Myocyte (in vitro differentiated cells): ENCODE data around the gene PDILT. TPM values are rescaled to one million over a fixed set of nuclear protein-coding genes. Genes with fewer than 3 reads are reported as not detected.

Experiments
- DNase-seq: peaks from one replicate; pipeline ENCODE4 v3.0.0-alpha.2; 2012; ENCODE audit warnings: low read depth
- total RNA-seq: library from RNA; depleted of rRNA; stranded (reverse); fragments of >200 nt; gene quantifications from 2 replicates; pipeline ENCODE4 v1.2.3, GENCODE V29; 2014

The PDILT gene
- total RNA-seq, 1 donor from 2014 or later: not detected

- peak; percentile 5 for DNase-seq
Observed at GRCh38 chr16:20364051-20364450, 40.5 kb downstream of the PDILT start.

- no peak for DNase-seq
Observed at GRCh38 chr16:20363191-20363590, 41.3 kb downstream of the PDILT start.

GRCh38 chr16:20359997-20360396, 44.5 kb downstream of the PDILT start:
- no peak for DNase-seq

GRCh38 chr16:20355114-20355782, 49.3 kb downstream of the PDILT start:
- no peak for DNase-seq

- no peak for DNase-seq
Observed at GRCh38 chr16:20353379-20353778, 51.2 kb downstream of the PDILT start.

- no peak for DNase-seq
Observed at GRCh38 chr16:20352615-20353014, 51.9 kb downstream of the PDILT start, which contains the start of gene UMOD. Gene UMOD (minus strand): TSS chr16:20352715. CDS start chr16:20350737, 1,978 bp downstream.

GRCh38 chr16:20349615-20350014, 54.9 kb downstream of the PDILT start:
- DNase-seq: no peak

- no peak for DNase-seq
Observed at GRCh38 chr16:20348365-20349185, 56.0 kb downstream of the PDILT start.

GRCh38 chr16:20347666-20348364, 56.7 kb downstream of the PDILT start:
- no peak for DNase-seq

GRCh38 chr16:20344611-20345010, 59.9 kb downstream of the PDILT start:
- no peak for DNase-seq

- DNase-seq: no peak
Observed at GRCh38 chr16:20339744-20340143, 64.8 kb downstream of the PDILT start.

GRCh38 chr16:20336955-20337354, 67.6 kb downstream of the PDILT start:
- no peak for DNase-seq

- no peak for DNase-seq
Observed at GRCh38 chr16:20334396-20334795, 70.1 kb downstream of the PDILT start.

GRCh38 chr16:20333120-20333519, 71.4 kb downstream of the PDILT start:
- DNase-seq: no peak

GRCh38 chr16:20332411-20332810, 72.1 kb downstream of the PDILT start:
- no peak for DNase-seq

GRCh38 chr16:20331635-20332034, 72.9 kb downstream of the PDILT start:
- no peak for DNase-seq

GRCh38 chr16:20329392-20330138, 75.0 kb downstream of the PDILT start:
- DNase-seq: no peak

- DNase-seq: no peak
Observed at GRCh38 chr16:20327444-20328041, 77.0 kb downstream of the PDILT start, which contains the start of gene GP2. Gene GP2 (minus strand): TSS chr16:20327513. CDS start chr16:20326431, 1,082 bp downstream.

GRCh38 chr16:20326321-20326720, 78.2 kb downstream of the PDILT start:
- DNase-seq: no peak

- DNase-seq: no peak
Observed at GRCh38 chr16:20325005-20325404, 79.5 kb downstream of the PDILT start.
